Gastrocnemius medialis (tissue), 4 donors: ENCODE measurements around the gene ABCG4.

Source experiments
- POLR2A ChIP-seq, 2 donors: fragments of 450-650 bp; IDR thresholded peaks; one replicate each; pipeline ENCODE4 v1.6.1; 2017; ENCODE audit warnings: antibody characterized with exemption in 2 of 2, mild to moderate bottlenecking in 2 of 2, moderate library complexity in 2 of 2
- TF ChIP-seq, protein P1 (sequence below), 5 experiments: fragments of 450-650 bp in 3 of 5; fragments of 200-600 bp in 2 of 5; sonication (generic) in 2 of 5; IDR thresholded peaks in 4 of 5; conservative IDR thresholded peaks in 1 of 5; 1 replicate in 4 of 5; 2 replicates in 1 of 5; pipeline ENCODE4 v1.5.1; 2016 to 2019; ENCODE audit warnings: antibody characterized with exemption in 5 of 5, mild to moderate bottlenecking in 3 of 5, moderate library complexity in 3 of 5

GRCh38 chr11:119111361-119111925 lies 37.4 kb upstream of the ABCG4 start:
- no peak for TF ChIP-seq POLR2A (IDR thresholded peaks at IDR 0.05)
- TF ChIP-seq, protein P1, sequence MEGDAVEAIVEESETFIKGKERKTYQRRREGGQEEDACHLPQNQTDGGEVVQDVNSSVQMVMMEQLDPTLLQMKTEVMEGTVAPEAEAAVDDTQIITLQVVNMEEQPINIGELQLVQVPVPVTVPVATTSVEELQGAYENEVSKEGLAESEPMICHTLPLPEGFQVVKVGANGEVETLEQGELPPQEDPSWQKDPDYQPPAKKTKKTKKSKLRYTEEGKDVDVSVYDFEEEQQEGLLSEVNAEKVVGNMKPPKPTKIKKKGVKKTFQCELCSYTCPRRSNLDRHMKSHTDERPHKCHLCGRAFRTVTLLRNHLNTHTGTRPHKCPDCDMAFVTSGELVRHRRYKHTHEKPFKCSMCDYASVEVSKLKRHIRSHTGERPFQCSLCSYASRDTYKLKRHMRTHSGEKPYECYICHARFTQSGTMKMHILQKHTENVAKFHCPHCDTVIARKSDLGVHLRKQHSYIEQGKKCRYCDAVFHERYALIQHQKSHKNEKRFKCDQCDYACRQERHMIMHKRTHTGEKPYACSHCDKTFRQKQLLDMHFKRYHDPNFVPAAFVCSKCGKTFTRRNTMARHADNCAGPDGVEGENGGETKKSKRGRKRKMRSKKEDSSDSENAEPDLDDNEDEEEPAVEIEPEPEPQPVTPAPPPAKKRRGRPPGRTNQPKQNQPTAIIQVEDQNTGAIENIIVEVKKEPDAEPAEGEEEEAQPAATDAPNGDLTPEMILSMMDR (IDR thresholded peaks at IDR 0.05 in 4 of 5, conservative IDR thresholded peaks at IDR 0.05 in 1 of 5) = no peak
